ENCODE measurements around the gene CFTR. TPM values are rescaled to one million over a fixed set of nuclear protein-coding genes. Genes with fewer than 3 reads are reported as not detected.

The CFTR gene
- total RNA-seq, 2 experiments from 2014 or later: not detected

DNA sequence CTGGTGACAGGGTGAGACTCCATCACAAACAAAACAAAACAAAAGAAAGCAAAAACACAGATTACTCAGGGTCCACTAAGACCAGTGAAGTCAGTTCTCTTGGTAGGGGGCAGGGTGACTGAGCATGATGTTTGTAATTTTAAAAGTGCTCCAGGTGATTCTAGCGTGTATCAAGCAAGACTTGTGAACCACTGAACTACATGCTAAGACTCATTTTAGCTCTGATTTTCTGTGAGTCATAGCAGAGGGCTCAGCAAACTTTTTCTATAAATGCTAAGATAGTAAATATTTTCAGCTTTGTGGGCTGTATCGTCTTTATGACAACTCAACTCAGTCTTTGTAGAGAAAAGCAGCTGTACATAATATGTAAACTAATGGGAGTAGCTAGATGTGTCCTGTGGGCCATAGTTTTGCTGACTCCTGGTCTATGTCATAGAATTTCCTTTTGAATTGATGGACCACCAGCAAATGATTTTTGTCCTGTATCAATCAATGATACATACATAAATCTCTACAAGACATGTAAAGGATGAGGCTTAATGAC lies 141.3 kb downstream of the CFTR start:
- POLR2A ChIA-PET: no interaction called here
- TF ChIP-seq, protein P1, sequence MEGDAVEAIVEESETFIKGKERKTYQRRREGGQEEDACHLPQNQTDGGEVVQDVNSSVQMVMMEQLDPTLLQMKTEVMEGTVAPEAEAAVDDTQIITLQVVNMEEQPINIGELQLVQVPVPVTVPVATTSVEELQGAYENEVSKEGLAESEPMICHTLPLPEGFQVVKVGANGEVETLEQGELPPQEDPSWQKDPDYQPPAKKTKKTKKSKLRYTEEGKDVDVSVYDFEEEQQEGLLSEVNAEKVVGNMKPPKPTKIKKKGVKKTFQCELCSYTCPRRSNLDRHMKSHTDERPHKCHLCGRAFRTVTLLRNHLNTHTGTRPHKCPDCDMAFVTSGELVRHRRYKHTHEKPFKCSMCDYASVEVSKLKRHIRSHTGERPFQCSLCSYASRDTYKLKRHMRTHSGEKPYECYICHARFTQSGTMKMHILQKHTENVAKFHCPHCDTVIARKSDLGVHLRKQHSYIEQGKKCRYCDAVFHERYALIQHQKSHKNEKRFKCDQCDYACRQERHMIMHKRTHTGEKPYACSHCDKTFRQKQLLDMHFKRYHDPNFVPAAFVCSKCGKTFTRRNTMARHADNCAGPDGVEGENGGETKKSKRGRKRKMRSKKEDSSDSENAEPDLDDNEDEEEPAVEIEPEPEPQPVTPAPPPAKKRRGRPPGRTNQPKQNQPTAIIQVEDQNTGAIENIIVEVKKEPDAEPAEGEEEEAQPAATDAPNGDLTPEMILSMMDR (IDR thresholded peaks at IDR 0.05): no peak
- CTCF ChIA-PET: no interaction called here
- H3K4me3 ChIP-seq (ENCODE audit: low read length): no peak overlapping the region
- intact Hi-C loops (cut with DNase I, micrococcal nuclease): no loop called here
- H3K27me3 Mint-ChIP-seq: no peaks in the 10 kb centered on the region
- H3K4me3 Mint-ChIP-seq: no peak overlapping the region
- H3K4me1 ChIP-seq (ENCODE audit: insufficient read depth, low read length): no peaks in the 10 kb centered on the region
- no peaks in the 10 kb centered on the region for H3K36me3 ChIP-seq (ENCODE audit: insufficient read depth, low read length)
- no peak for DNase-seq
- no peak overlapping the region for H3K27ac Mint-ChIP-seq
- no peaks in the 10 kb centered on the region for H3K27me3 ChIP-seq (ENCODE audit: control insufficient read depth in 1 of 2, insufficient read depth in 2 of 2, low read length in 2 of 2)
- no peak overlapping the region for H3K27ac ChIP-seq (ENCODE audit: low read depth in 1 of 2, low read length in 2 of 2)
- H3K36me3 Mint-ChIP-seq (ENCODE audit: low read depth): no peaks in the 10 kb centered on the region
- no peak for ATAC-seq (ENCODE audit: poor library complexity)
- no peaks in the 10 kb centered on the region for H3K4me1 Mint-ChIP-seq (ENCODE audit: low read depth)
- H3K9me3 Mint-ChIP-seq: no peaks in the 10 kb centered on the region
- no peaks in the 10 kb centered on the region for H3K9me3 ChIP-seq (ENCODE audit: control insufficient read depth in 1 of 2, insufficient read depth in 1 of 2, low read length in 2 of 2)

DNA sequence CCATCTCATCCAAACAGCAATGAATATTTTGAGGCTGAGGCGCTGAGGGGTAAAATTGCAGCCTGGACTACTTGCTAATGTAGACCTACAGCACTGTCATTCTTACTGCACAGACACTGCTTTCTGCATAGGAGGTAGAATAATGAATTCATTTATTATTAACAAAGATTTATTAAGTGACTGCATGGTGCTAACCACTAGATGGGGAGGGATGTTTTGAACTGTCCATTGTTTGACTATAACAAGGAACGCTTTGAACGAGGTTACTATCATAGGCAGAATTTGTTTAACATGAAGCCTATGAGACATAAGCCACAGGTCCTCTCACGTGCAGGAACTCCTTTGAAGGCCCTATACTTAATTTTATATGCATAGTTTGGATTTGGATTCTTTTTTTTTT lies 143.8 kb downstream of the CFTR start:
- intact Hi-C loops (cut with DNase I, micrococcal nuclease): no loop called here
- H3K36me3 Mint-ChIP-seq (ENCODE audit: low read depth): no peaks in the 10 kb centered on the region

DNA sequence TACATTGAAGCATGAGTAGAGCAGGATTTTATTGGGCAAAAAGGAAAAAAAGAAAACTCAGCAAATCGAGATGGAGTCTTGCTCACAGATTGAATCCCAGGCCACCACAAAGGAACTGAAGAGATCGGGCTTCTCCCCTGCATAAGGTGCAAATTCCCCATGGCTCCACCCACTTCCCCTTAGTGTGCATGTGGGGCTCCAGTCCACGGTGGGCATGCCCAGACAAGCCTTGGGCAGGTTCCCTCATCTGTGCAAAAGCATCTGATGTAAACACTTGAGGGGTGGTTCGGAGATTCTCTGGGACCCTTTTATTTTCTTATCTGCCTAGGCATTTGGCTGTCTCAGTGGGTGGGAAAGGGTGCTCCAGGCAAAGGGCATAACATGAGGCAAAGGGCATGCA lies 150.7 kb downstream of the CFTR start:
- H3K36me3 Mint-ChIP-seq (ENCODE audit: low read depth): no peaks in the 10 kb centered on the region
- Histone ChIP-seq H3K27me3 (ENCODE audit: control insufficient read depth in 1 of 2, insufficient read depth in 2 of 2, low read length in 2 of 2) (no peaks in the 10 kb centered on the region), H3K4me1 (ENCODE audit: insufficient read depth, low read length) (no peaks in the 10 kb centered on the region), H3K9me3 (ENCODE audit: control insufficient read depth in 1 of 2, insufficient read depth in 1 of 2, low read length in 2 of 2) (peaks cover 0 to 3% of the 10 kb centered on the region in 2 experiments), H3K27ac (ENCODE audit: low read depth in 1 of 2, low read length in 2 of 2) (no peak overlapping the region), H3K4me3 (ENCODE audit: low read length) (no peak overlapping the region), H3K36me3 (ENCODE audit: insufficient read depth, low read length) (no peaks in the 10 kb centered on the region)
- TF ChIP-seq, protein P1 (IDR thresholded peaks at IDR 0.05): no peak
- no peak for DNase-seq
- intact Hi-C loops (cut with DNase I, micrococcal nuclease): no loop called here
- no peak overlapping the region for H3K4me3 Mint-ChIP-seq
- no peaks in the 10 kb centered on the region for H3K27me3 Mint-ChIP-seq
- ChIA-PET POLR2A (no interaction called here), CTCF (no interaction called here)
- no peak overlapping the region for H3K27ac Mint-ChIP-seq
- no peak for ATAC-seq (ENCODE audit: poor library complexity)
- H3K9me3 Mint-ChIP-seq: no peaks in the 10 kb centered on the region
- no peaks in the 10 kb centered on the region for H3K4me1 Mint-ChIP-seq (ENCODE audit: low read depth)

More for the DNA sequence above, 143.8 kb downstream of the CFTR start:
- Histone ChIP-seq H3K27ac (ENCODE audit: low read depth in 1 of 2, low read length in 2 of 2) (no peak overlapping the region), H3K9me3 (ENCODE audit: control insufficient read depth in 1 of 2, insufficient read depth in 1 of 2, low read length in 2 of 2) (no peaks in the 10 kb centered on the region), H3K4me3 (ENCODE audit: low read length) (no peak overlapping the region), H3K27me3 (ENCODE audit: control insufficient read depth in 1 of 2, insufficient read depth in 2 of 2, low read length in 2 of 2) (no peaks in the 10 kb centered on the region), H3K4me1 (ENCODE audit: insufficient read depth, low read length) (no peaks in the 10 kb centered on the region), H3K36me3 (ENCODE audit: insufficient read depth, low read length) (no peaks in the 10 kb centered on the region)
- no peak overlapping the region for H3K27ac Mint-ChIP-seq
- DNase-seq (no peak), ATAC-seq (ENCODE audit: poor library complexity) (no peak)
- ChIA-PET POLR2A (no interaction called here), CTCF (no interaction called here)
- H3K4me3 Mint-ChIP-seq: no peak overlapping the region
- no peaks in the 10 kb centered on the region for H3K9me3 Mint-ChIP-seq
- TF ChIP-seq, protein P1 (IDR thresholded peaks at IDR 0.05): no peak
- no peaks in the 10 kb centered on the region for H3K27me3 Mint-ChIP-seq
- H3K4me1 Mint-ChIP-seq (ENCODE audit: low read depth): no peaks in the 10 kb centered on the region

All from CD4-positive, alpha-beta T cell (primary cell).